HepG2 (cell line): ENCODE measurements around the gene SLC43A3. TPM values are rescaled to one million over a fixed set of nuclear protein-coding genes. Genes with fewer than 3 reads are reported as not detected.

ENCODE experiments used
- ARHGAP35 ChIP-seq: sonication (generic); formaldehyde crosslinking; IDR thresholded peaks from 2 replicates; pipeline ENCODE4 v1.9.0; 2022; ENCODE audit warnings: mild to moderate bottlenecking, inconsistent platforms, moderate library complexity, missing genetic modification reagents, borderline replicate concordance
- HMG20A ChIP-seq: IDR thresholded peaks from 2 replicates; pipeline ENCODE4 v1.6.1; 2016; ENCODE audit warnings: borderline replicate concordance
- HMGXB4 ChIP-seq, 2 experiments: sonication (generic) in 1 of 2; formaldehyde crosslinking in 1 of 2; IDR thresholded peaks; 2 replicates each; pipeline versions ENCODE4 v1.4.0 to v1.6.1; 2018 to 2020; ENCODE audit warnings: missing genetic modification reagents in 2 of 2, borderline replicate concordance in 1 of 2, low read depth in 1 of 2, mild to moderate bottlenecking in 1 of 2, missing biosample characterization in 1 of 2
- PAXIP1 ChIP-seq: sonication (generic); formaldehyde crosslinking; conservative IDR thresholded peaks from 2 replicates; pipeline ENCODE4 v1.4.0; 2020; ENCODE audit warnings: mild to moderate bottlenecking, missing genetic modification reagents, moderate library complexity
- RAD21 ChIP-seq: fragments of 450-650 bp; formaldehyde crosslinking; IDR thresholded peaks from 2 replicates; pipeline ENCODE4 v1.5.0; 2020; ENCODE audit warnings: mild to moderate bottlenecking
- TFE3 ChIP-seq: IDR thresholded peaks from 2 replicates; pipeline ENCODE4 v1.6.1; 2016
- ZNF124 ChIP-seq: sonication (generic); formaldehyde crosslinking; IDR thresholded peaks from 2 replicates; pipeline ENCODE4 v1.4.0; 2020; ENCODE audit warnings: missing genetic modification reagents
- ZNF30 ChIP-seq: sonication (generic); formaldehyde crosslinking; IDR thresholded peaks from 2 replicates; pipeline ENCODE4 v1.5.0; 2020; ENCODE audit warnings: mild to moderate bottlenecking, missing genetic modification reagents
- ZNF446 ChIP-seq: sonication (generic); formaldehyde crosslinking; IDR thresholded peaks from 2 replicates; pipeline ENCODE4 v1.5.0; 2020; ENCODE audit warnings: mild to moderate bottlenecking, missing genetic modification reagents
- ZNF468 ChIP-seq: sonication (generic); formaldehyde crosslinking; IDR thresholded peaks from 2 replicates; pipeline ENCODE4 v1.8.0; 2022; ENCODE audit warnings: mild to moderate bottlenecking, moderate library complexity, missing genetic modification reagents
- ZNF614 ChIP-seq: IDR thresholded peaks from 2 replicates; pipeline ENCODE4 v1.6.1; 2018; ENCODE audit warnings: missing biosample characterization, missing genetic modification reagents, inconsistent platforms, borderline replicate concordance
- polyA plus RNA-seq, 8 experiments: library from polyadenylated mRNA; depleted of rRNA in 3 of 8; stranded (reverse) in 7 of 8; unstranded in 1 of 8; fragments of >200 nt; fragmentation: Illumina TruSeq in 4 of 8; extraction: Trizol in 4 of 8; gene quantifications; 2 replicates each; pipeline versions ENCODE4 v1.2.1 to v1.2.3, GENCODE V29; 2011 to 2016; ENCODE audit warnings: low read depth in 4 of 8, missing spikeins in 1 of 8, mixed read lengths in 1 of 8; ENCODE audit not compliant: insufficient read depth in 1 of 8
- total RNA-seq, 5 experiments: library from RNA; depleted of rRNA; stranded (reverse); fragments of >200 nt; fragmentation: Illumina TruSeq; extraction: Trizol; gene quantifications; 2 replicates each; pipeline ENCODE4 v1.2.3, GENCODE V29; 2016; ENCODE audit warnings: low read depth in 1 of 5
- TF ChIP-seq, protein P1 (sequence below): sonication (generic); formaldehyde crosslinking; IDR thresholded peaks from 2 replicates; pipeline ENCODE4 v1.4.0; 2020; ENCODE audit warnings: mild to moderate bottlenecking, missing genetic modification reagents, borderline replicate concordance
- TF ChIP-seq, protein P2 (sequence below): sonication (generic); formaldehyde crosslinking; IDR thresholded peaks from 2 replicates; pipeline ENCODE4 v1.4.0; 2020; ENCODE audit warnings: missing genetic modification reagents

Gene SLC43A3
- total and polyA plus RNA-seq, 2 of the 13 experiments (the other 11 are each of a cell fraction or from before 2014, with no cell fraction given): 2.6 TPM; not detected in 1

GRCh38 chr11:57440744-57441414 is 14.0 kb upstream of the SLC43A3 start (continued):
- peak; percentile 85 for TF ChIP-seq PAXIP1
- TF ChIP-seq, protein P1, sequence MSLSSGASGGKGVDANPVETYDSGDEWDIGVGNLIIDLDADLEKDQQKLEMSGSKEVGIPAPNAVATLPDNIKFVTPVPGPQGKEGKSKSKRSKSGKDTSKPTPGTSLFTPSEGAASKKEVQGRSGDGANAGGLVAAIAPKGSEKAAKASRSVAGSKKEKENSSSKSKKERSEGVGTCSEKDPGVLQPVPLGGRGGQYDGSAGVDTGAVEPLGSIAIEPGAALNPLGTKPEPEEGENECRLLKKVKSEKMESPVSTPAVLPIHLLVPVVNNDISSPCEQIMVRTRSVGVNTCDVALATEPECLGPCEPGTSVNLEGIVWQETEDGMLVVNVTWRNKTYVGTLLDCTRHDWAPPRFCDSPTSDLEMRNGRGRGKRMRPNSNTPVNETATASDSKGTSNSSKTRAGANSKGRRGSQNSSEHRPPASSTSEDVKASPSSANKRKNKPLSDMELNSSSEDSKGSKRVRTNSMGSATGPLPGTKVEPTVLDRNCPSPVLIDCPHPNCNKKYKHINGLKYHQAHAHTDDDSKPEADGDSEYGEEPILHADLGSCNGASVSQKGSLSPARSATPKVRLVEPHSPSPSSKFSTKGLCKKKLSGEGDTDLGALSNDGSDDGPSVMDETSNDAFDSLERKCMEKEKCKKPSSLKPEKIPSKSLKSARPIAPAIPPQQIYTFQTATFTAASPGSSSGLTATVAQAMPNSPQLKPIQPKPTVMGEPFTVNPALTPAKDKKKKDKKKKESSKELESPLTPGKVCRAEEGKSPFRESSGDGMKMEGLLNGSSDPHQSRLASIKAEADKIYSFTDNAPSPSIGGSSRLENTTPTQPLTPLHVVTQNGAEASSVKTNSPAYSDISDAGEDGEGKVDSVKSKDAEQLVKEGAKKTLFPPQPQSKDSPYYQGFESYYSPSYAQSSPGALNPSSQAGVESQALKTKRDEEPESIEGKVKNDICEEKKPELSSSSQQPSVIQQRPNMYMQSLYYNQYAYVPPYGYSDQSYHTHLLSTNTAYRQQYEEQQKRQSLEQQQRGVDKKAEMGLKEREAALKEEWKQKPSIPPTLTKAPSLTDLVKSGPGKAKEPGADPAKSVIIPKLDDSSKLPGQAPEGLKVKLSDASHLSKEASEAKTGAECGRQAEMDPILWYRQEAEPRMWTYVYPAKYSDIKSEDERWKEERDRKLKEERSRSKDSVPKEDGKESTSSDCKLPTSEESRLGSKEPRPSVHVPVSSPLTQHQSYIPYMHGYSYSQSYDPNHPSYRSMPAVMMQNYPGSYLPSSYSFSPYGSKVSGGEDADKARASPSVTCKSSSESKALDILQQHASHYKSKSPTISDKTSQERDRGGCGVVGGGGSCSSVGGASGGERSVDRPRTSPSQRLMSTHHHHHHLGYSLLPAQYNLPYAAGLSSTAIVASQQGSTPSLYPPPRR (CRISPR knock-in tag): peak; percentile 70; the same call in 1 of the 2 replicates
- no peak for TF ChIP-seq ZNF30 (CRISPR knock-in tag)
- no peak for TF ChIP-seq ZNF124 (CRISPR knock-in tag)
- TF ChIP-seq ARHGAP35 (CRISPR knock-in tag): no peak
- no peak for TF ChIP-seq RAD21 (CRISPR knock-in tag)
- 0 out of 4 replicates have a peak, but pooled peaks of 1 of the 2 experiments have one; percentile 19 for TF ChIP-seq HMGXB4 (CRISPR knock-in tag; IDR thresholded peaks at IDR 0.05; ENCODE audit: borderline replicate concordance in 1 of 2, low read depth in 1 of 2)
- TF ChIP-seq, protein P2, sequence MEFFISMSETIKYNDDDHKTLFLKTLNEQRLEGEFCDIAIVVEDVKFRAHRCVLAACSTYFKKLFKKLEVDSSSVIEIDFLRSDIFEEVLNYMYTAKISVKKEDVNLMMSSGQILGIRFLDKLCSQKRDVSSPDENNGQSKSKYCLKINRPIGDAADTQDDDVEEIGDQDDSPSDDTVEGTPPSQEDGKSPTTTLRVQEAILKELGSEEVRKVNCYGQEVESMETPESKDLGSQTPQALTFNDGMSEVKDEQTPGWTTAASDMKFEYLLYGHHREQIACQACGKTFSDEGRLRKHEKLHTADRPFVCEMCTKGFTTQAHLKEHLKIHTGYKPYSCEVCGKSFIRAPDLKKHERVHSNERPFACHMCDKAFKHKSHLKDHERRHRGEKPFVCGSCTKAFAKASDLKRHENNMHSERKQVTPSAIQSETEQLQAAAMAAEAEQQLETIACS (CRISPR knock-in tag): no peak
- TF ChIP-seq HMG20A (CRISPR knock-in tag): peak; percentile 73; the same call in 1 of the 2 replicates
- no peak for TF ChIP-seq ZNF446 (CRISPR knock-in tag)
- TF ChIP-seq ZNF468 (CRISPR knock-in tag): no peak
- no peak; the same call in 1 of the 2 replicates for TF ChIP-seq TFE3 (CRISPR knock-in tag)
- TF ChIP-seq ZNF614 (CRISPR knock-in tag): 0 out of 2 replicates have a peak, but pooled peaks have one; percentile 73
